GM23338 (cell line): ENCODE measurements around the gene RFK.

ENCODE experiments used
- CREB1 ChIP-seq: fragments of 250-450 bp; sonication (Bioruptor Pico); IDR thresholded peaks from 2 replicates; pipeline ENCODE4 v1.5.0; 2020; ENCODE audit warnings: low read depth, mild to moderate bottlenecking, moderate library complexity
- ETS1 ChIP-seq: IDR thresholded peaks from 2 replicates; pipeline ENCODE4 v1.6.1; 2016; ENCODE audit warnings: antibody characterized with exemption
- EZH2 ChIP-seq: fragments of 200-600 bp; sonication (generic); IDR thresholded peaks from one replicate; pipeline ENCODE4 v1.8.0; 2017; ENCODE audit warnings: antibody characterized with exemption, mild to moderate bottlenecking, low read depth; ENCODE audit not compliant: unreplicated experiment
- EZH2phosphoT487 ChIP-seq: fragments of 200-600 bp; sonication (generic); IDR thresholded peaks from one replicate; pipeline ENCODE4 v1.8.1; 2018; ENCODE audit warnings: antibody characterized with exemption; ENCODE audit not compliant: unreplicated experiment
- JUNB ChIP-seq: IDR thresholded peaks from one replicate; pipeline ENCODE4 v1.6.1; 2016; ENCODE audit warnings: antibody characterized with exemption; ENCODE audit not compliant: unreplicated experiment
- NANOG ChIP-seq: IDR thresholded peaks from 2 replicates; pipeline ENCODE4 v1.6.1; 2016; ENCODE audit warnings: antibody characterized with exemption, borderline replicate concordance
- POLR2AphosphoS5 ChIP-seq: IDR thresholded peaks from 2 replicates; pipeline ENCODE4 v1.6.1; 2016; ENCODE audit warnings: antibody characterized with exemption, low read depth
- REST ChIP-seq: IDR thresholded peaks from one replicate; pipeline ENCODE4 v1.6.1; 2018; ENCODE audit warnings: antibody characterized with exemption; ENCODE audit not compliant: unreplicated experiment
- STAT1 ChIP-seq: IDR thresholded peaks from one replicate; pipeline ENCODE4 v1.6.1; 2016; ENCODE audit warnings: antibody characterized with exemption; ENCODE audit not compliant: unreplicated experiment
- ZNF114 ChIP-seq: fragments of 250-450 bp; sonication (Bioruptor Pico); IDR thresholded peaks from 2 replicates; pipeline ENCODE4 v1.5.0; 2020; ENCODE audit warnings: mild to moderate bottlenecking, moderate library complexity
- TF ChIP-seq, protein P1 (sequence below), 2 experiments: fragments of 200-600 bp in 1 of 2; sonication (generic) in 1 of 2; conservative IDR thresholded peaks; 2 replicates each; pipeline versions ENCODE4 v1.5.1 to v1.6.1; 2016 to 2017; ENCODE audit warnings: antibody characterized with exemption in 2 of 2, low read depth in 2 of 2, mild to moderate bottlenecking in 2 of 2, moderate library complexity in 1 of 2

- TF ChIP-seq STAT1 (no peak), EZH2 (no peak), EZH2phosphoT487 (no peak), POLR2AphosphoS5 (no peak), NANOG (no peak), CREB1 (CRISPR knock-in tag) (no peak), JUNB (no peak), REST (no peak), ZNF114 (CRISPR knock-in tag) (no peak), ETS1 (no peak)
- TF ChIP-seq, protein P1, sequence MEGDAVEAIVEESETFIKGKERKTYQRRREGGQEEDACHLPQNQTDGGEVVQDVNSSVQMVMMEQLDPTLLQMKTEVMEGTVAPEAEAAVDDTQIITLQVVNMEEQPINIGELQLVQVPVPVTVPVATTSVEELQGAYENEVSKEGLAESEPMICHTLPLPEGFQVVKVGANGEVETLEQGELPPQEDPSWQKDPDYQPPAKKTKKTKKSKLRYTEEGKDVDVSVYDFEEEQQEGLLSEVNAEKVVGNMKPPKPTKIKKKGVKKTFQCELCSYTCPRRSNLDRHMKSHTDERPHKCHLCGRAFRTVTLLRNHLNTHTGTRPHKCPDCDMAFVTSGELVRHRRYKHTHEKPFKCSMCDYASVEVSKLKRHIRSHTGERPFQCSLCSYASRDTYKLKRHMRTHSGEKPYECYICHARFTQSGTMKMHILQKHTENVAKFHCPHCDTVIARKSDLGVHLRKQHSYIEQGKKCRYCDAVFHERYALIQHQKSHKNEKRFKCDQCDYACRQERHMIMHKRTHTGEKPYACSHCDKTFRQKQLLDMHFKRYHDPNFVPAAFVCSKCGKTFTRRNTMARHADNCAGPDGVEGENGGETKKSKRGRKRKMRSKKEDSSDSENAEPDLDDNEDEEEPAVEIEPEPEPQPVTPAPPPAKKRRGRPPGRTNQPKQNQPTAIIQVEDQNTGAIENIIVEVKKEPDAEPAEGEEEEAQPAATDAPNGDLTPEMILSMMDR (conservative IDR thresholded peaks at IDR 0.05; ENCODE audit: low read depth in 2 of 2), result no peak
Observed at GRCh38 chr9:76373173-76373783, 20.9 kb downstream of the RFK start.
